H1 (cell line): ENCODE data around the gene HS2ST1. TPM values are rescaled to one million over a fixed set of nuclear protein-coding genes. Genes with fewer than 3 reads are reported as not detected.

Source experiments
- CTCF ChIA-PET: fragments of 300-600 bp; sonication (Branson Sonifier 250); formaldehyde crosslinking; loops from one replicate; lab custom pipeline; 2021; ENCODE audit not compliant: partially characterized antibody; lab: Charles Lee
- POLR2A ChIA-PET: fragments of 300-600 bp; sonication (Branson Sonifier 250); formaldehyde crosslinking; loops from one replicate; lab custom pipeline; 2021; ENCODE audit warnings: inconsistent platforms; ENCODE audit not compliant: partially characterized antibody; lab: Charles Lee
- DNase-seq, 2 experiments: peaks; one replicate each; pipeline versions ENCODE4 v3.0.0 to v3.0.0-alpha.2; 2010 to 2022; ENCODE audit warnings: low spot score in 2 of 2, low read depth in 1 of 2, mixed read lengths in 1 of 2
- FAIRE-seq: peaks from 2 replicates; lab custom pipeline; 2011; peaks lifted over from hg19 to GRCh38; lab: Jason Lieb, UNC
- H2AFZ ChIP-seq: 2 replicates; pipeline ENCODE4 v1.8.1; 2012; ENCODE audit warnings: low read length, inconsistent platforms
- H2AK5ac ChIP-seq: 2 replicates; pipeline ENCODE4 v1.6.1; 2013; ENCODE audit warnings: low read depth, low read length
- H2BK120ac ChIP-seq: replicated peaks from 2 replicates; pipeline ENCODE3; 2013; ENCODE audit warnings: low read depth, low read length, inconsistent platforms
- H2BK12ac ChIP-seq: 2 replicates; pipeline ENCODE4 v1.6.1; 2013; ENCODE audit warnings: low read depth, low read length
- H2BK15ac ChIP-seq: 2 replicates; pipeline ENCODE4 v1.6.1; 2013; ENCODE audit warnings: low read length
- H2BK20ac ChIP-seq: 2 replicates; pipeline ENCODE4 v1.6.1; 2013; ENCODE audit warnings: low read length
- H2BK5ac ChIP-seq: 2 replicates; pipeline ENCODE4 v1.6.1; 2013; ENCODE audit warnings: low read depth, low read length
- H3K14ac ChIP-seq: 2 replicates; pipeline ENCODE4 v1.6.1; 2013; ENCODE audit warnings: inconsistent platforms; ENCODE audit not compliant: insufficient read length
- H3K18ac ChIP-seq: 2 replicates; pipeline ENCODE4 v1.6.1; 2013; ENCODE audit warnings: low read length; ENCODE audit errors: extremely low read depth
- H3K23ac ChIP-seq: 2 replicates; pipeline ENCODE4 v1.6.1; 2013; ENCODE audit warnings: inconsistent platforms; ENCODE audit not compliant: insufficient read length
- H3K23me2 ChIP-seq: 2 replicates; pipeline ENCODE4 v1.6.1; 2013; ENCODE audit warnings: low read depth, low read length
- H3K27ac ChIP-seq: 2 replicates; pipeline ENCODE4 v1.6.1; 2011; ENCODE audit warnings: low read depth, low read length, inconsistent platforms
- H3K27me3 ChIP-seq, 4 experiments: replicated peaks in 1 of 4; 1 replicate in 1 of 4; 2 replicates in 3 of 4; pipeline versions ENCODE4 v1.6.1 to v1.8.1; 2011 to 2013; ENCODE audit warnings: low read length in 3 of 4, mild to moderate bottlenecking in 3 of 4, inconsistent platforms in 2 of 4, mixed read lengths in 2 of 4, moderate library complexity in 1 of 4; ENCODE audit not compliant: control insufficient read depth in 3 of 4, insufficient read depth in 3 of 4; ENCODE audit errors: extremely low read depth in 1 of 4
- H3K36me3 ChIP-seq, 4 experiments: 2 replicates each; pipeline versions ENCODE4 v1.6.1 to v1.8.1; 2011 to 2013; ENCODE audit warnings: mild to moderate bottlenecking in 4 of 4, low read length in 3 of 4, moderate library complexity in 2 of 4, control low read depth in 1 of 4, inconsistent platforms in 1 of 4; ENCODE audit not compliant: insufficient read depth in 4 of 4, control insufficient read depth in 2 of 4
- H3K4ac ChIP-seq: replicated peaks from 2 replicates; pipeline ENCODE3; 2013; ENCODE audit warnings: low read length, low read depth, mixed read lengths, inconsistent platforms; ENCODE audit not compliant: insufficient read length
- H3K4me1 ChIP-seq, 4 experiments: replicated peaks in 1 of 4; 1 replicate in 1 of 4; 2 replicates in 3 of 4; pipeline versions ENCODE4 v1.6.1 to v1.8.1; 2011 to 2013; ENCODE audit warnings: low read length in 3 of 4, inconsistent platforms in 2 of 4, mixed read lengths in 1 of 4; ENCODE audit not compliant: insufficient read depth in 4 of 4, control insufficient read depth in 3 of 4
- H3K4me2 ChIP-seq, 2 experiments: 2 replicates each; pipeline versions ENCODE4 v1.6.1 to v1.8.1; 2011 to 2013; ENCODE audit warnings: low read depth in 2 of 2, low read length in 2 of 2, control low read depth in 1 of 2, inconsistent platforms in 1 of 2, mild to moderate bottlenecking in 1 of 2; ENCODE audit not compliant: insufficient read depth in 1 of 2
- H3K4me3 ChIP-seq, 4 experiments: fragments of 200-600, 300-600 bp in 1 of 4; sonication (generic), shearing (Covaris generic), sonication (Bioruptor Twin) in 1 of 4; 2 replicates each; pipeline versions ENCODE4 v1.5.1 to v1.8.1; 2011 to 2016; ENCODE audit warnings: low read length in 4 of 4, low read depth in 3 of 4, control low read depth in 2 of 4, inconsistent platforms in 2 of 4, mild to moderate bottlenecking in 2 of 4, mixed read lengths in 1 of 4, moderate library complexity in 1 of 4; ENCODE audit not compliant: insufficient read depth in 2 of 4; ENCODE audit errors: extremely low read depth in 1 of 4
- H3K56ac ChIP-seq: replicated peaks from 2 replicates; pipeline ENCODE3; 2013; ENCODE audit warnings: low read depth, mild to moderate bottlenecking, mixed read lengths, low read length, inconsistent platforms; ENCODE audit not compliant: insufficient read length
- H3K79me1 ChIP-seq: 2 replicates; pipeline ENCODE4 v1.6.1; 2013; ENCODE audit warnings: low read depth, low read length, control low read depth
- H3K79me2 ChIP-seq, 2 experiments: 2 replicates each; pipeline versions ENCODE4 v1.6.1 to v1.8.1; 2012 to 2013; ENCODE audit warnings: low read length in 2 of 2, mild to moderate bottlenecking in 2 of 2, inconsistent platforms in 1 of 2; ENCODE audit not compliant: insufficient read depth in 2 of 2, control insufficient read depth in 1 of 2
- H3K9ac ChIP-seq, 4 experiments: replicated peaks in 1 of 4; 1 replicate in 1 of 4; 2 replicates in 3 of 4; pipeline versions ENCODE4 v1.6.1 to v1.8.1; 2011 to 2013; ENCODE audit warnings: low read depth in 3 of 4, low read length in 3 of 4, control low read depth in 2 of 4, mild to moderate bottlenecking in 2 of 4, moderate library complexity in 2 of 4, inconsistent platforms in 1 of 4; ENCODE audit errors: extremely low read depth in 1 of 4
- H3K9me3 ChIP-seq, 2 experiments: 2 replicates each; pipeline versions ENCODE4 v1.6.1 to v1.8.1; 2012 to 2013; ENCODE audit warnings: mild to moderate bottlenecking in 2 of 2, moderate library complexity in 2 of 2, control low read depth in 1 of 2, inconsistent platforms in 1 of 2, low read depth in 1 of 2, low read length in 1 of 2, mixed read lengths in 1 of 2; ENCODE audit not compliant: insufficient read depth in 2 of 2
- H4K20me1 ChIP-seq, 2 experiments: replicated peaks in 1 of 2; 2 replicates each; pipeline versions ENCODE3 to v1.8.1; 2011 to 2013; ENCODE audit warnings: inconsistent platforms in 2 of 2, low read length in 2 of 2, mild to moderate bottlenecking in 1 of 2; ENCODE audit not compliant: insufficient read depth in 2 of 2, control insufficient read depth in 1 of 2
- H4K5ac ChIP-seq: 2 replicates; pipeline ENCODE4 v1.6.1; 2013; ENCODE audit warnings: low read length, low read depth, mixed read lengths, inconsistent platforms; ENCODE audit not compliant: insufficient read length
- H4K8ac ChIP-seq: 2 replicates; pipeline ENCODE4 v1.8.0; 2013; ENCODE audit warnings: mild to moderate bottlenecking, moderate library complexity, low read length, inconsistent platforms; ENCODE audit not compliant: insufficient read depth; ENCODE audit errors: extremely low read depth
- H4K91ac ChIP-seq: replicated peaks from 2 replicates; pipeline ENCODE3; 2013; ENCODE audit warnings: low read length, mixed read lengths, inconsistent platforms; ENCODE audit not compliant: insufficient read length
- ASH2L ChIP-seq: fragments of 200-600, 300-600 bp; sonication (generic); IDR thresholded peaks from one replicate; pipeline ENCODE4 v1.7.1; 2017; ENCODE audit warnings: low read length
- BCL11A ChIP-seq, 2 experiments: IDR thresholded peaks; one replicate each; pipeline ENCODE4 v1.6.1; 2011; ENCODE audit warnings: low read depth in 2 of 2, low read length in 2 of 2, mild to moderate bottlenecking in 2 of 2
- CEBPB ChIP-seq: IDR thresholded peaks from 2 replicates; pipeline ENCODE4 v1.6.1; 2012; ENCODE audit warnings: low read depth, low read length
- EZH2 ChIP-seq: fragments of 200-600 bp; sonication (generic); IDR thresholded peaks from 2 replicates; pipeline ENCODE4 v1.7.1; 2012; ENCODE audit warnings: low read depth, mild to moderate bottlenecking, moderate library complexity, low read length, inconsistent platforms; ENCODE audit not compliant: severe bottlenecking
- GTF2F1 ChIP-seq: IDR thresholded peaks from 2 replicates; pipeline ENCODE4 v1.6.1; 2012; ENCODE audit warnings: low read depth, low read length, improper control_type of control experiment, borderline replicate concordance
- HDAC6 ChIP-seq: IDR thresholded peaks from one replicate; pipeline ENCODE4 v1.7.1; 2012; ENCODE audit warnings: low read depth, mild to moderate bottlenecking, inconsistent platforms, low read length, moderate library complexity
- RXRA ChIP-seq: IDR thresholded peaks from 2 replicates; pipeline ENCODE4 v1.6.1; 2011; ENCODE audit warnings: low read depth, mild to moderate bottlenecking, low read length, moderate library complexity; ENCODE audit not compliant: insufficient read depth
- SIRT6 ChIP-seq: IDR thresholded peaks from one replicate; pipeline ENCODE4 v1.7.1; 2012; ENCODE audit warnings: low read length, inconsistent platforms
- SIX5 ChIP-seq: IDR thresholded peaks from 2 replicates; pipeline ENCODE4 v1.6.1; 2011; ENCODE audit warnings: mild to moderate bottlenecking, low read depth, low read length
- SP2 ChIP-seq: IDR thresholded peaks from 2 replicates; pipeline ENCODE4 v1.6.1; 2012; ENCODE audit warnings: mild to moderate bottlenecking, low read length, inconsistent platforms
- SUZ12 ChIP-seq: fragments of 200-600 bp; sonication (generic); IDR thresholded peaks from 2 replicates; pipeline ENCODE4 v1.6.1; 2012; ENCODE audit warnings: mild to moderate bottlenecking, inconsistent platforms, low read length, moderate library complexity, mixed read lengths
- WGBS, 2 experiments: shearing (Covaris generic) in 1 of 2; methylation state at CpG; one replicate each; pipeline versions ENCODE4 v1.1.6 to v1.1.7; 2013 to 2015; ENCODE audit warnings: low lambda C conversion rate in 2 of 2, mixed read lengths in 2 of 2, inconsistent platforms in 1 of 2, low coverage in 1 of 2, missing lambda C conversion rate in 1 of 2; ENCODE audit not compliant: insufficient replicate concordance in 2 of 2, insufficient coverage in 1 of 2, insufficient read length in 1 of 2; ENCODE audit errors: extremely low coverage in 1 of 2, missing lambda C conversion rate in 1 of 2; 5-methylcytosine and 5-hydroxymethylcytosine counted together
- polyA plus RNA-seq, 7 experiments: library from polyadenylated mRNA; depleted of rRNA in 3 of 7; stranded (reverse) in 5 of 7; unstranded in 2 of 7; fragments of >200 nt in 5 of 7; fragments of 200-250 nt in 2 of 7; gene quantifications; 1 replicate in 5 of 7; 2 replicates in 1 of 7; 4 replicates in 1 of 7; pipeline versions ENCODE4 v1.2.1 to v1.2.3, GENCODE V29; 2011 to 2013; ENCODE audit warnings: missing spikeins in 2 of 7, mixed read lengths in 2 of 7
- total RNA-seq: library from RNA; stranded (reverse); fragmentation: NEBNext Ultra II Directional; extraction: Animal tissue kit (Norgen Biotek cat#: 25700); gene quantifications from 2 replicates; pipeline ENCODE4 v1.2.1, GENCODE V29; 2021
- TF ChIP-seq, protein P1 (sequence below), 3 experiments: IDR thresholded peaks; 1 replicate in 2 of 3; 2 replicates in 1 of 3; pipeline versions ENCODE4 v1.5.1 to v1.6.1; 2011; ENCODE audit warnings: low read length in 3 of 3, mild to moderate bottlenecking in 3 of 3, inconsistent platforms in 2 of 3, low read depth in 1 of 3, moderate library complexity in 1 of 3; ENCODE audit not compliant: insufficient read depth in 1 of 3; ENCODE audit errors: control extremely low read depth in 1 of 3

Gene HS2ST1
- total and polyA plus RNA-seq, 2 of the 8 experiments (the other 6 are each of a cell fraction or from before 2014, with no cell fraction given), result 5.2 to 28.3 TPM

DNA sequence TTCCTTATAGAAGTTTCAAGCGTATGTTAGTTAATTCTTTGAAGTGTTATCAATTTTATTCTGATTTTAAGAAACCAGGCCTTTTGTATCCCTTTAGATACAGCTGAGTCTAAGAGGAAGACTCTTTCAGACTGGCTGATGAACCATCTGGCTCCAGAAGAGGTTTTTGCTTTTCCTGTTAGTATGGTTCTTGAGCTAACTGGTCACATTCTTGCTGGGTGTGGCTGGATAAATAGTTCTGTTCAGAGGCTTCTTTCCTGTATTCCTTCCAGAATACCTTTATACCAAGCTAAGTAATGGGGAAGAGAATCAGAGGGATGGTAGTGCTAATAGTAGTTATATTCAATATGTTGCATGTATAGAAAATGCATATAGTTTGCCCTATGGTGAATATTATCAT, 12.4 kb downstream of the HS2ST1 start:
- Histone ChIP-seq H3K27me3 (no peaks in the 10 kb centered on the region), H3K23me2 (no peaks in the 10 kb centered on the region), H2BK120ac (no peak overlapping the region), H3K18ac (no peak overlapping the region), H3K9me3 (peaks cover 16 to 21% of the 10 kb centered on the region in 2 experiments), H3K9ac (no peak overlapping the region), H3K4me1 (no peaks in the 10 kb centered on the region; a peak in 3 of 7 replicates), H4K20me1 (no peaks in the 10 kb centered on the region), H3K56ac (no peak overlapping the region), H4K8ac (no peak overlapping the region), H2BK12ac (no peak overlapping the region), H2BK15ac (no peak overlapping the region), H2BK5ac (no peak overlapping the region), H3K4me3 (no peak overlapping the region), H3K79me1 (peaks cover 2% of the 10 kb centered on the region; the same call in 1 of the 2 replicates), H2BK20ac (no peak overlapping the region), H3K36me3 (peaks cover 0 to 6% (median 2%) of the 10 kb centered on the region in 4 experiments; a peak in 2 of 8 replicates), H4K5ac (no peak overlapping the region), H2AFZ (no peak overlapping the region), H3K4ac (no peak overlapping the region), H2AK5ac (no peak overlapping the region), H3K4me2 (no peak overlapping the region), H3K23ac (no peak overlapping the region), H4K91ac (no peak overlapping the region), H3K27ac (no peak overlapping the region), H3K79me2 (peaks cover 3 to 99% of the 10 kb centered on the region in 2 experiments), H3K14ac (no peak overlapping the region)
- CTCF ChIA-PET, result interaction anchor here (0.9 kb wide), 1 partner anchor 152 kb away, joined by 3 read pairs; no protein-coding TSS in a partner anchor
- 95% methylated on average over 1 of the region's 1 CpG; no CpG with 5 or more reads in 1 of the 2 experiments for WGBS, 2 experiments
- POLR2A ChIA-PET, result interaction anchor here (1.7 kb wide), 1 partner anchor 11 kb away, joined by 4 read pairs; no protein-coding TSS in a partner anchor
- no peak for DNase-seq
- FAIRE-seq, result no peak
- TF ChIP-seq HDAC6 (no peak), SUZ12 (no peak), SIRT6 (no peak), SP2 (no peak), SIX5 (no peak), CEBPB (no peak), EZH2 (no peak), ASH2L (no peak), GTF2F1 (no peak), RXRA (no peak), BCL11A (IDR thresholded peaks at IDR 0.05; ENCODE audit: low read depth in 2 of 2, low read length in 2 of 2) (no peak)
- TF ChIP-seq, protein P1, sequence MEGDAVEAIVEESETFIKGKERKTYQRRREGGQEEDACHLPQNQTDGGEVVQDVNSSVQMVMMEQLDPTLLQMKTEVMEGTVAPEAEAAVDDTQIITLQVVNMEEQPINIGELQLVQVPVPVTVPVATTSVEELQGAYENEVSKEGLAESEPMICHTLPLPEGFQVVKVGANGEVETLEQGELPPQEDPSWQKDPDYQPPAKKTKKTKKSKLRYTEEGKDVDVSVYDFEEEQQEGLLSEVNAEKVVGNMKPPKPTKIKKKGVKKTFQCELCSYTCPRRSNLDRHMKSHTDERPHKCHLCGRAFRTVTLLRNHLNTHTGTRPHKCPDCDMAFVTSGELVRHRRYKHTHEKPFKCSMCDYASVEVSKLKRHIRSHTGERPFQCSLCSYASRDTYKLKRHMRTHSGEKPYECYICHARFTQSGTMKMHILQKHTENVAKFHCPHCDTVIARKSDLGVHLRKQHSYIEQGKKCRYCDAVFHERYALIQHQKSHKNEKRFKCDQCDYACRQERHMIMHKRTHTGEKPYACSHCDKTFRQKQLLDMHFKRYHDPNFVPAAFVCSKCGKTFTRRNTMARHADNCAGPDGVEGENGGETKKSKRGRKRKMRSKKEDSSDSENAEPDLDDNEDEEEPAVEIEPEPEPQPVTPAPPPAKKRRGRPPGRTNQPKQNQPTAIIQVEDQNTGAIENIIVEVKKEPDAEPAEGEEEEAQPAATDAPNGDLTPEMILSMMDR (IDR thresholded peaks at IDR 0.05; ENCODE audit: control extremely low read depth in 1 of 3, insufficient read depth in 1 of 3, low read depth in 1 of 3, low read length in 3 of 3), result no peak
